GM12878 (cell line): Measurements from ENCODE around the gene MAGI1. TPM values are rescaled to one million over a fixed set of nuclear protein-coding genes. Genes with fewer than 3 reads are reported as not detected.

Source experiments
- CBFB ChIP-seq: IDR thresholded peaks from 2 replicates; pipeline ENCODE4 v1.6.1; 2016; ENCODE audit warnings: antibody characterized with exemption, low read depth
- CBX5 ChIP-seq: sonication (generic); IDR thresholded peaks from 2 replicates; pipeline ENCODE4 v1.6.1; 2016; ENCODE audit warnings: low read depth, moderate library complexity, mild to moderate bottlenecking, inconsistent platforms
- CEBPB ChIP-seq, 2 experiments: fragments of 150-350 bp in 1 of 2; IDR thresholded peaks; 2 replicates each; pipeline ENCODE4 v1.6.1; 2012 to 2014; ENCODE audit warnings: low read depth in 2 of 2, low read length in 2 of 2, borderline replicate concordance in 1 of 2, inconsistent platforms in 1 of 2
- CREM ChIP-seq: IDR thresholded peaks from 2 replicates; pipeline ENCODE4 v1.6.1; 2014; ENCODE audit warnings: antibody characterized with exemption, low read depth
- EP300 ChIP-seq, 2 experiments: fragments of 150-350 bp in 1 of 2; IDR thresholded peaks; 2 replicates each; pipeline ENCODE4 v1.6.1; 2011 to 2012; ENCODE audit warnings: low read depth in 2 of 2, low read length in 2 of 2, borderline replicate concordance in 1 of 2, improper control_type of control experiment in 1 of 2, inconsistent platforms in 1 of 2; ENCODE audit not compliant: control insufficient read depth in 1 of 2
- HCFC1 ChIP-seq: fragments of 150-350 bp; IDR thresholded peaks from 2 replicates; pipeline ENCODE4 v1.6.1; 2014; ENCODE audit warnings: low read length
- KLF5 ChIP-seq: fragments of 450-650 bp; IDR thresholded peaks from 2 replicates; pipeline ENCODE4 v1.6.1; 2014; ENCODE audit warnings: mild to moderate bottlenecking; ENCODE audit not compliant: partially characterized antibody
- NFIC ChIP-seq: IDR thresholded peaks from 2 replicates; pipeline ENCODE4 v1.6.1; 2012; ENCODE audit warnings: low read depth, mild to moderate bottlenecking, inconsistent platforms, low read length, moderate library complexity
- NR2F1 ChIP-seq: fragments of 450-650 bp; conservative IDR thresholded peaks from 2 replicates; pipeline ENCODE4 v1.6.1; 2017; ENCODE audit warnings: mild to moderate bottlenecking
- POLR2A ChIP-seq: IDR thresholded peaks from 2 replicates; pipeline ENCODE4 v1.6.1; 2011; ENCODE audit warnings: low read depth, mild to moderate bottlenecking, low read length
- POU2F2 ChIP-seq: IDR thresholded peaks from 3 replicates; pipeline ENCODE4 v1.6.1; 2011; ENCODE audit warnings: low read depth, mild to moderate bottlenecking, low read length, borderline replicate concordance
- RBBP5 ChIP-seq: fragments of 200-600 bp; sonication (generic); conservative IDR thresholded peaks from 2 replicates; pipeline ENCODE4 v1.6.1; 2016
- RFX5 ChIP-seq: IDR thresholded peaks from 2 replicates; pipeline ENCODE4 v1.6.1; 2011; ENCODE audit warnings: low read depth, low read length, improper control_type of control experiment
- SIX5 ChIP-seq: IDR thresholded peaks from 2 replicates; pipeline ENCODE4 v1.6.1; 2011; ENCODE audit warnings: mild to moderate bottlenecking, low read depth, low read length, moderate library complexity; ENCODE audit not compliant: severe bottlenecking
- SMC3 ChIP-seq: IDR thresholded peaks from 2 replicates; pipeline ENCODE4 v1.6.1; 2011; ENCODE audit warnings: low read length, improper control_type of control experiment, borderline replicate concordance
- SREBF2 ChIP-seq: IDR thresholded peaks from 2 replicates; pipeline ENCODE4 v1.6.1; 2012; ENCODE audit warnings: mild to moderate bottlenecking, low read length
- WRNIP1 ChIP-seq: IDR thresholded peaks from 2 replicates; pipeline ENCODE4 v1.6.1; 2011; ENCODE audit warnings: low read depth, low read length, improper control_type of control experiment, borderline replicate concordance
- polyA plus RNA-seq, 11 experiments: library from polyadenylated mRNA; depleted of rRNA in 4 of 11; unstranded in 6 of 11; stranded (reverse) in 5 of 11; fragments of >200 nt; fragmentation: Nextera tagmentation in 4 of 11; fragmentation: Illumina TruSeq in 1 of 11; extraction: Ambion mirVana in 4 of 11; extraction: Trizol in 1 of 11; gene quantifications; 1 replicate in 1 of 11; 2 replicates in 10 of 11; pipeline versions ENCODE4 v1.2.1 to v1.2.3, GENCODE V29; 2011 to 2016; ENCODE audit warnings: inconsistent platforms in 2 of 11, missing spikeins in 2 of 11, low read depth in 1 of 11
- total RNA-seq, 4 experiments: library from RNA; depleted of rRNA in 3 of 4; stranded (reverse); fragments of >200 nt in 3 of 4; fragmentation: Illumina TruSeq in 1 of 4; extraction: Trizol in 1 of 4; gene quantifications; 2 replicates each; pipeline versions ENCODE4 v1.2.1 to v1.2.3, GENCODE V29; 2013 to 2021
- TF ChIP-seq, protein P1 (sequence below): IDR thresholded peaks from 2 replicates; pipeline ENCODE4 v1.6.1; 2012; ENCODE audit warnings: low read length, inconsistent platforms
- TF ChIP-seq, protein P2 (sequence below): fragments of 450-650 bp; formaldehyde crosslinking; IDR thresholded peaks from 2 replicates; pipeline ENCODE4 v1.4.0; 2022; ENCODE audit warnings: mild to moderate bottlenecking, moderate library complexity

Gene MAGI1
- total and polyA plus RNA-seq, 10 of the 15 experiments (the other 5 are each of a cell fraction or from before 2014, with no cell fraction given), result 0.02 to 3.3 (median 0.29) TPM; not detected in 1

DNA sequence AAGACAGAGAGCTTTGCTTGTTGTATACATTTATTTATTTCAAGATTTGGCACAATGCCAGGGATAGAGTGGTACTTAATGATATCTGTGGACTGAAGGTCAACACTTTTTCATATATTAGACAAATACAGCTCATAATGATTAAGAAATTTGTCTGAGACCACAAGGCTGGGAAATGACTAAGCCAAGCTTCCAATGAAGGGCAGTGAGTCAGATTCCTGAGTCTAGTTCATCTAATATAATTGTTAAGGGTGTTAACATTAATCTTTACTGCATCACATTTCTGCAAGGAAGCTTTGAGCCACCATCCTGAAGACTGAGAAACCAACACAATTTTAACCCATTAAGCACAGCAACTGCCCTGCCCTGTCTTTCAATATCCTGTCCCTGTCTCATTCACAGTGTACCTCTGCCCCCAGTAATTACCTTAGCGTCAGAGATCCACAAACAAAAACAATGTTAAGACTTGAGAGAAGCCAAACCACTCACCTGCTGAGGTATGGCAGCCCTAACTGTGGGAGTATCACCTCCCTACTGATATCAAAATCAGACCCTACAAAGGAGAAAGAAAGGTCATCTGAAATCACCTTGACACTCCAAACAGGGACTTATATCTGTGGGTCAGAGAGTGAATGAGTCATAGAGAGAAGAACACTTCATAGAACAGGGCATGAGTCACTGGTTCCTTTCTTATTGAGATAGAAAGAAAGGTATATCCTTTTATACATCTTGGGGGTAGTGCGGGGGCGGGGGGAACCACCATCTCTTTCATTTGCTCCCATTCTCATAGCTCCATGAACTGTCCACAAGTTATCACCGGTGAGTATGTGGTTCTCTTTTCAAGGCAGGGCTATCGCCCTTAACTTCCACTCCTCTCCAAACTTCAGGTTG, 74.7 kb downstream of the MAGI1 start (continued):
- TF ChIP-seq HCFC1 (no peak), RBBP5 (no peak), POLR2A (no peak), SREBF2 (no peak), SMC3 (no peak), NFIC (peak; percentile 72; the same call in 1 of the 2 replicates), CBFB (no peak), CBX5 (no peak), CREM (0 out of 2 replicates have a peak, but pooled peaks have one; percentile 39), WRNIP1 (no peak), CEBPB (IDR thresholded peaks at IDR 0.05; ENCODE audit: borderline replicate concordance in 1 of 2, low read depth in 2 of 2, low read length in 2 of 2) (no peak), EP300 (IDR thresholded peaks at IDR 0.05; ENCODE audit: borderline replicate concordance in 1 of 2, control insufficient read depth in 1 of 2, low read depth in 2 of 2, low read length in 2 of 2) (peak in 1 of 2 experiments; percentile 59; a peak in 1 of 4 replicates), KLF5 (no peak), POU2F2 (no peak), NR2F1 (peak; percentile 33), SIX5 (no peak), RFX5 (no peak)
- TF ChIP-seq, protein P1, sequence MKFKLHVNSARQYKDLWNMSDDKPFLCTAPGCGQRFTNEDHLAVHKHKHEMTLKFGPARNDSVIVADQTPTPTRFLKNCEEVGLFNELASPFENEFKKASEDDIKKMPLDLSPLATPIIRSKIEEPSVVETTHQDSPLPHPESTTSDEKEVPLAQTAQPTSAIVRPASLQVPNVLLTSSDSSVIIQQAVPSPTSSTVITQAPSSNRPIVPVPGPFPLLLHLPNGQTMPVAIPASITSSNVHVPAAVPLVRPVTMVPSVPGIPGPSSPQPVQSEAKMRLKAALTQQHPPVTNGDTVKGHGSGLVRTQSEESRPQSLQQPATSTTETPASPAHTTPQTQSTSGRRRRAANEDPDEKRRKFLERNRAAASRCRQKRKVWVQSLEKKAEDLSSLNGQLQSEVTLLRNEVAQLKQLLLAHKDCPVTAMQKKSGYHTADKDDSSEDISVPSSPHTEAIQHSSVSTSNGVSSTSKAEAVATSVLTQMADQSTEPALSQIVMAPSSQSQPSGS, result peak; percentile 73
- TF ChIP-seq, protein P2, sequence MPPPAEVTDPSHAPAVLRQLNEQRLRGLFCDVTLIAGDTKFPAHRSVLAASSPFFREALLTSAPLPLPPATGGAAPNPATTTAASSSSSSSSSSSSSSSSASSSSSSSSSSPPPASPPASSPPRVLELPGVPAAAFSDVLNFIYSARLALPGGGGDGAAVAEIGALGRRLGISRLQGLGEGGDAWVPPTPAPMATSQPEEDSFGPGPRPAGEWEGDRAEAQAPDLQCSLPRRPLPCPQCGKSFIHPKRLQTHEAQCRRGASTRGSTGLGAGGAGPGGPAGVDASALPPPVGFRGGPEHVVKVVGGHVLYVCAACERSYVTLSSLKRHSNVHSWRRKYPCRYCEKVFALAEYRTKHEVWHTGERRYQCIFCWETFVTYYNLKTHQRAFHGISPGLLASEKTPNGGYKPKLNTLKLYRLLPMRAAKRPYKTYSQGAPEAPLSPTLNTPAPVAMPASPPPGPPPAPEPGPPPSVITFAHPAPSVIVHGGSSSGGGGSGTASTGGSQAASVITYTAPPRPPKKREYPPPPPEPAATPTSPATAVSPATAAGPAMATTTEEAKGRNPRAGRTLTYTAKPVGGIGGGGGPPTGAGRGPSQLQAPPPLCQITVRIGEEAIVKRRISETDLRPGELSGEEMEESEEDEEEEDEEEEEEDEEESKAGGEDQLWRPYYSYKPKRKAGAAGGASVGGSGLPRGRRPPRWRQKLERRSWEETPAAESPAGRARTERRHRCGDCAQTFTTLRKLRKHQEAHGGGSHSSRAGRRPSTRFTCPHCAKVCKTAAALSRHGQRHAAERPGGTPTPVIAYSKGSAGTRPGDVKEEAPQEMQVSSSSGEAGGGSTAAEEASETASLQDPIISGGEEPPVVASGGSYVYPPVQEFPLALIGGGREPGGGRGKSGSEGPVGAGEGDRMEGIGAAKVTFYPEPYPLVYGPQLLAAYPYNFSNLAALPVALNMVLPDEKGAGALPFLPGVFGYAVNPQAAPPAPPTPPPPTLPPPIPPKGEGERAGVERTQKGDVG, result no peak
